Uterus (tissue), 2 donors: ENCODE data around the gene ANKH.

Experiments used
- POLR2A ChIP-seq, 2 donors: fragments of 450-650 bp; IDR thresholded peaks; one replicate each; pipeline ENCODE4 v1.6.1; 2016; ENCODE audit warnings: antibody characterized with exemption in 2 of 2, mild to moderate bottlenecking in 1 of 2, moderate library complexity in 1 of 2
- TF ChIP-seq, protein P1 (sequence below), 4 experiments: fragments of 200-600 bp in 2 of 4; fragments of 450-650 bp in 2 of 4; sonication (generic) in 2 of 4; IDR thresholded peaks; one replicate each; pipeline ENCODE4 v1.5.1; 2016 to 2019; ENCODE audit warnings: antibody characterized with exemption in 4 of 4, mild to moderate bottlenecking in 2 of 4, moderate library complexity in 1 of 4

DNA sequence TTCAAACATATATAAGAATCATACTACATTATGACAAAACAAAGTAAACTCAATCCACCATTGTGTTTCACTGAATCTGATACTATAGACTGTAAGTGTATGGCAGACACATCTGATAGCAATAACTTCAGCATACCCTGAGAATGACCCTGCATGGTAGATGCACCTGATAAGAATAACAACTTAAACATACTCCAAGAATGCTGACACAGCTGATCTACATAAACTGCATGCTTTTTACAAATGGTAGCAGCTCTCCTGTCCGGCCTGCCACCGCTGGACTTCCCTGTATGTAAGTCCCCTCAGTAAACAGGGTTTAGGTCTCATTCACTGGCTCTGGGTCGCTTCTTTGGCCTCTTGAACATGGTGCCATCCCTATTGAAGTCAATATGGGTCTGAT is 100.4 kb downstream of the ANKH start:
- no peak for TF ChIP-seq POLR2A (IDR thresholded peaks at IDR 0.05)
- TF ChIP-seq, protein P1, sequence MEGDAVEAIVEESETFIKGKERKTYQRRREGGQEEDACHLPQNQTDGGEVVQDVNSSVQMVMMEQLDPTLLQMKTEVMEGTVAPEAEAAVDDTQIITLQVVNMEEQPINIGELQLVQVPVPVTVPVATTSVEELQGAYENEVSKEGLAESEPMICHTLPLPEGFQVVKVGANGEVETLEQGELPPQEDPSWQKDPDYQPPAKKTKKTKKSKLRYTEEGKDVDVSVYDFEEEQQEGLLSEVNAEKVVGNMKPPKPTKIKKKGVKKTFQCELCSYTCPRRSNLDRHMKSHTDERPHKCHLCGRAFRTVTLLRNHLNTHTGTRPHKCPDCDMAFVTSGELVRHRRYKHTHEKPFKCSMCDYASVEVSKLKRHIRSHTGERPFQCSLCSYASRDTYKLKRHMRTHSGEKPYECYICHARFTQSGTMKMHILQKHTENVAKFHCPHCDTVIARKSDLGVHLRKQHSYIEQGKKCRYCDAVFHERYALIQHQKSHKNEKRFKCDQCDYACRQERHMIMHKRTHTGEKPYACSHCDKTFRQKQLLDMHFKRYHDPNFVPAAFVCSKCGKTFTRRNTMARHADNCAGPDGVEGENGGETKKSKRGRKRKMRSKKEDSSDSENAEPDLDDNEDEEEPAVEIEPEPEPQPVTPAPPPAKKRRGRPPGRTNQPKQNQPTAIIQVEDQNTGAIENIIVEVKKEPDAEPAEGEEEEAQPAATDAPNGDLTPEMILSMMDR (IDR thresholded peaks at IDR 0.05) = no peak
